ENCODE results near the gene IER2.

Gene IER2

GRCh38 chr19:13152974-13153568 lies 2.9 kb downstream of the IER2 start:
- H3K4me3 ChIP-seq (ENCODE audit: low read length): peak overlapping the region; percentile 99
- peak; percentile 10 for TF ChIP-seq CTCF (conservative IDR thresholded peaks at IDR 0.05; ENCODE audit: low read depth, low read length)
- peak; percentile 75 for DNase-seq (ENCODE audit: low read depth)

GRCh38 chr19:13153569-13154240 lies 3.5 kb downstream of the IER2 start:
- TF ChIP-seq CTCF (conservative IDR thresholded peaks at IDR 0.05; ENCODE audit: low read depth, low read length): no peak
- DNase-seq (ENCODE audit: low read depth): no peak

GRCh38 chr19:13154241-13154778 lies 4.1 kb downstream of the IER2 start:
- no peak for TF ChIP-seq CTCF (conservative IDR thresholded peaks at IDR 0.05; ENCODE audit: low read depth, low read length)
- peak overlapping the region; percentile 99 for H3K4me3 ChIP-seq (ENCODE audit: low read length)
- peak; percentile 47 for DNase-seq (ENCODE audit: low read depth)

More at GRCh38 chr19:13153569-13154240, 3.5 kb downstream of the IER2 start:
- peak overlapping the region; percentile 99 for H3K4me3 ChIP-seq (ENCODE audit: low read length)

- DNase-seq (ENCODE audit: low read depth): no peak
- peak overlapping the region; percentile 99 for H3K4me3 ChIP-seq (ENCODE audit: low read length)
- TF ChIP-seq CTCF (conservative IDR thresholded peaks at IDR 0.05; ENCODE audit: low read depth, low read length): peak; percentile 23
Measured at GRCh38 chr19:13154911-13155471, 4.8 kb downstream of the IER2 start.

GRCh38 chr19:13155472-13156359 lies 5.5 kb downstream of the IER2 start:
- H3K4me3 ChIP-seq (ENCODE audit: low read length): peak overlapping the region; percentile 99
- no peak for TF ChIP-seq CTCF (conservative IDR thresholded peaks at IDR 0.05; ENCODE audit: low read depth, low read length)
- DNase-seq (ENCODE audit: low read depth): peak; percentile 69

- no peak for DNase-seq (ENCODE audit: low read depth)
- no peak for TF ChIP-seq CTCF (conservative IDR thresholded peaks at IDR 0.05; ENCODE audit: low read depth, low read length)
- no peak overlapping the region for H3K4me3 ChIP-seq (ENCODE audit: low read length)
Measured at GRCh38 chr19:13159713-13160112, 9.5 kb downstream of the IER2 start.

Measured in retinal pigment epithelial cell (primary cell).